ENCODE results near the gene ABCA13.

Gene ABCA13

DNA sequence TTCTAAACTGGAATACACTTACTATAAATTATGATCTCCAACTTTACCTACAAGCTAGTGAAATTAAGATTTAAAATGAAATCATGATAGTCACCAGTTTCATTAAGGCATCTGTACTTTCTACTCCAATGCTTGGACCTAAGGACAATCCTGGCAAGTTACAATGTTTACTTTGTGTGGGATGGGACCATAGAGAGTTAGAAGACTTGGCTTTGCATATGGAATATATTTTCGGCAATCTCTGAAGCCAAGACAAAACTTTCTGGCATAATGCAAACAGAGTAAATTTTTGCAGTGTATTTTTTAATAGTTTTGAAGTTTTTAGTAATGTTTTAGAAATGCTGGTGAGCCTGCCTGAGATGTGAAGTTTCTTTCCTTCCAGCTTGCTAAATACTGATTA, 248.9 kb downstream of the ABCA13 start:
- H3K27ac ChIP-seq (ENCODE audit: extremely low read depth, low read depth, low read length): no peak overlapping the region
- TF ChIP-seq ZNF791 (tag by site-specific recombination; IDR thresholded peaks at IDR 0.05): no peak
- TF ChIP-seq REST (tag by site-specific recombination; IDR thresholded peaks at IDR 0.05): no peak
- no peak for TF ChIP-seq ZNF544 (tag by site-specific recombination; IDR thresholded peaks at IDR 0.05)
- no peak for TF ChIP-seq OVOL3 (tag by site-specific recombination; IDR thresholded peaks at IDR 0.05)
- TF ChIP-seq CTCF (tag by site-specific recombination; IDR thresholded peaks at IDR 0.05): no peak
- TF ChIP-seq HOXC10 (CRISPR knock-in tag; IDR thresholded peaks at IDR 0.05): no peak
- TF ChIP-seq, protein P1, sequence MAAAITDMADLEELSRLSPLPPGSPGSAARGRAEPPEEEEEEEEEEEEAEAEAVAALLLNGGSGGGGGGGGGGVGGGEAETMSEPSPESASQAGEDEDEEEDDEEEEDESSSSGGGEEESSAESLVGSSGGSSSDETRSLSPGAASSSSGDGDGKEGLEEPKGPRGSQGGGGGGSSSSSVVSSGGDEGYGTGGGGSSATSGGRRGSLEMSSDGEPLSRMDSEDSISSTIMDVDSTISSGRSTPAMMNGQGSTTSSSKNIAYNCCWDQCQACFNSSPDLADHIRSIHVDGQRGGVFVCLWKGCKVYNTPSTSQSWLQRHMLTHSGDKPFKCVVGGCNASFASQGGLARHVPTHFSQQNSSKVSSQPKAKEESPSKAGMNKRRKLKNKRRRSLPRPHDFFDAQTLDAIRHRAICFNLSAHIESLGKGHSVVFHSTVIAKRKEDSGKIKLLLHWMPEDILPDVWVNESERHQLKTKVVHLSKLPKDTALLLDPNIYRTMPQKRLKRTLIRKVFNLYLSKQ (tag by site-specific recombination; IDR thresholded peaks at IDR 0.05; ENCODE audit: borderline replicate concordance): no peak
- TF ChIP-seq, protein P2, sequence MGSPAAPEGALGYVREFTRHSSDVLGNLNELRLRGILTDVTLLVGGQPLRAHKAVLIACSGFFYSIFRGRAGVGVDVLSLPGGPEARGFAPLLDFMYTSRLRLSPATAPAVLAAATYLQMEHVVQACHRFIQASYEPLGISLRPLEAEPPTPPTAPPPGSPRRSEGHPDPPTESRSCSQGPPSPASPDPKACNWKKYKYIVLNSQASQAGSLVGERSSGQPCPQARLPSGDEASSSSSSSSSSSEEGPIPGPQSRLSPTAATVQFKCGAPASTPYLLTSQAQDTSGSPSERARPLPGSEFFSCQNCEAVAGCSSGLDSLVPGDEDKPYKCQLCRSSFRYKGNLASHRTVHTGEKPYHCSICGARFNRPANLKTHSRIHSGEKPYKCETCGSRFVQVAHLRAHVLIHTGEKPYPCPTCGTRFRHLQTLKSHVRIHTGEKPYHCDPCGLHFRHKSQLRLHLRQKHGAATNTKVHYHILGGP (tag by site-specific recombination; IDR thresholded peaks at IDR 0.05): no peak
- no peak for TF ChIP-seq WT1 (tag by site-specific recombination; IDR thresholded peaks at IDR 0.05)
- TF ChIP-seq ZNF585B (tag by site-specific recombination; IDR thresholded peaks at IDR 0.05): no peak
- no peak for TF ChIP-seq GLIS1 (tag by site-specific recombination; IDR thresholded peaks at IDR 0.05)
- TF ChIP-seq, protein P3, sequence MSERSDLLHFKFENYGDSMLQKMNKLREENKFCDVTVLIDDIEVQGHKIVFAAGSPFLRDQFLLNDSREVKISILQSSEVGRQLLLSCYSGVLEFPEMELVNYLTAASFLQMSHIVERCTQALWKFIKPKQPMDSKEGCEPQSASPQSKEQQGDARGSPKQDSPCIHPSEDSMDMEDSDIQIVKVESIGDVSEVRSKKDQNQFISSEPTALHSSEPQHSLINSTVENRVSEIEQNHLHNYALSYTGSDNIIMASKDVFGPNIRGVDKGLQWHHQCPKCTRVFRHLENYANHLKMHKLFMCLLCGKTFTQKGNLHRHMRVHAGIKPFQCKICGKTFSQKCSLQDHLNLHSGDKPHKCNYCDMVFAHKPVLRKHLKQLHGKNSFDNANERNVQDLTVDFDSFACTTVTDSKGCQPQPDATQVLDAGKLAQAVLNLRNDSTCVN (tag by site-specific recombination; optimal IDR thresholded peaks at IDR 0.05): no peak
- no peak for TF ChIP-seq YY1 (tag by site-specific recombination; IDR thresholded peaks at IDR 0.05)
- TF ChIP-seq PRDM6 (tag by site-specific recombination; IDR thresholded peaks at IDR 0.05): no peak
- no peak for TF ChIP-seq ZNF792 (tag by site-specific recombination; IDR thresholded peaks at IDR 0.05)
- TF ChIP-seq ZNF174 (tag by site-specific recombination; IDR thresholded peaks at IDR 0.05): no peak
- TF ChIP-seq, protein P4, sequence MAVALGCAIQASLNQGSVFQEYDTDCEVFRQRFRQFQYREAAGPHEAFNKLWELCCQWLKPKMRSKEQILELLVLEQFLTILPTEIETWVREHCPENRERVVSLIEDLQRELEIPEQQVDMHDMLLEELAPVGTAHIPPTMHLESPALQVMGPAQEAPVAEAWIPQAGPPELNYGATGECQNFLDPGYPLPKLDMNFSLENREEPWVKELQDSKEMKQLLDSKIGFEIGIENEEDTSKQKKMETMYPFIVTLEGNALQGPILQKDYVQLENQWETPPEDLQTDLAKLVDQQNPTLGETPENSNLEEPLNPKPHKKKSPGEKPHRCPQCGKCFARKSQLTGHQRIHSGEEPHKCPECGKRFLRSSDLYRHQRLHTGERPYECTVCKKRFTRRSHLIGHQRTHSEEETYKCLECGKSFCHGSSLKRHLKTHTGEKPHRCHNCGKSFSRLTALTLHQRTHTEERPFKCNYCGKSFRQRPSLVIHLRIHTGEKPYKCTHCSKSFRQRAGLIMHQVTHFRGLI (tag by site-specific recombination; IDR thresholded peaks at IDR 0.05): no peak
- ChIA-PET CTCF (no interaction called here), POLR2A (no interaction called here)
- H3K36me3 ChIP-seq (ENCODE audit: control insufficient read depth in 2 of 2, insufficient read depth in 1 of 2, low read length in 2 of 2): no peaks in the 10 kb centered on the region
- no peaks in the 10 kb centered on the region for H3K9me3 ChIP-seq (ENCODE audit: control insufficient read depth, insufficient read depth, low read depth, low read length)
- H3K4me3 ChIP-seq (ENCODE audit: low read depth, low read length): no peak overlapping the region
- no peaks in the 10 kb centered on the region for H3K4me1 ChIP-seq (ENCODE audit: control insufficient read depth, insufficient read depth, low read length)
